ENCODE data around the gene RREB1.

DNA sequence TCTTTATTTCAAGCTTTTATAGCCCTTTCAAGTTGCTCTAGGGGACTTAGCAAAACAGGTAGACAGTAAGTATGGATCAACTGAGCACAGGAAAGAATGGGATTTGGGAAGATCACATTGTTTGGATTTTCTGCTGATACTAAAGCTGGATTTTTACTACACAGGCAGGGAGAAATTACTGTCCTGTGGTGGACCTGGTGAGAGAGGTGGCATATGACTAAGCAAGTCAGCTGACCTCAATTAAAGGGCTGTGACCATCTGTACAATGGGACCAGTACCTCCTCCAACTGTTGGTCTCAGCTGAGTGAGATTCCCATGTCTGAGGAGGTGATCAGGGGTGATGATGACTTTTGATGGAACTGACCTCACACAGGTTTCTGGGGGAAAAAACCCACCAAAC lies 28.0 kb downstream of the RREB1 start:
- TF ChIP-seq, protein P1, sequence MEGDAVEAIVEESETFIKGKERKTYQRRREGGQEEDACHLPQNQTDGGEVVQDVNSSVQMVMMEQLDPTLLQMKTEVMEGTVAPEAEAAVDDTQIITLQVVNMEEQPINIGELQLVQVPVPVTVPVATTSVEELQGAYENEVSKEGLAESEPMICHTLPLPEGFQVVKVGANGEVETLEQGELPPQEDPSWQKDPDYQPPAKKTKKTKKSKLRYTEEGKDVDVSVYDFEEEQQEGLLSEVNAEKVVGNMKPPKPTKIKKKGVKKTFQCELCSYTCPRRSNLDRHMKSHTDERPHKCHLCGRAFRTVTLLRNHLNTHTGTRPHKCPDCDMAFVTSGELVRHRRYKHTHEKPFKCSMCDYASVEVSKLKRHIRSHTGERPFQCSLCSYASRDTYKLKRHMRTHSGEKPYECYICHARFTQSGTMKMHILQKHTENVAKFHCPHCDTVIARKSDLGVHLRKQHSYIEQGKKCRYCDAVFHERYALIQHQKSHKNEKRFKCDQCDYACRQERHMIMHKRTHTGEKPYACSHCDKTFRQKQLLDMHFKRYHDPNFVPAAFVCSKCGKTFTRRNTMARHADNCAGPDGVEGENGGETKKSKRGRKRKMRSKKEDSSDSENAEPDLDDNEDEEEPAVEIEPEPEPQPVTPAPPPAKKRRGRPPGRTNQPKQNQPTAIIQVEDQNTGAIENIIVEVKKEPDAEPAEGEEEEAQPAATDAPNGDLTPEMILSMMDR (conservative IDR thresholded peaks at IDR 0.05; ENCODE audit: low read depth in 2 of 2) = no peak
- TF ChIP-seq EZH2 (IDR thresholded peaks at IDR 0.05; ENCODE audit: low read depth, unreplicated experiment) = no peak
- TF ChIP-seq EZH2phosphoT487 (IDR thresholded peaks at IDR 0.05; ENCODE audit: unreplicated experiment) = no peak
- TF ChIP-seq ZNF331 (CRISPR knock-in tag; IDR thresholded peaks at IDR 0.05; ENCODE audit: low read depth) = no peak
- no peak for TF ChIP-seq POLR2AphosphoS5 (IDR thresholded peaks at IDR 0.05; ENCODE audit: low read depth)
- TF ChIP-seq, protein P2, sequence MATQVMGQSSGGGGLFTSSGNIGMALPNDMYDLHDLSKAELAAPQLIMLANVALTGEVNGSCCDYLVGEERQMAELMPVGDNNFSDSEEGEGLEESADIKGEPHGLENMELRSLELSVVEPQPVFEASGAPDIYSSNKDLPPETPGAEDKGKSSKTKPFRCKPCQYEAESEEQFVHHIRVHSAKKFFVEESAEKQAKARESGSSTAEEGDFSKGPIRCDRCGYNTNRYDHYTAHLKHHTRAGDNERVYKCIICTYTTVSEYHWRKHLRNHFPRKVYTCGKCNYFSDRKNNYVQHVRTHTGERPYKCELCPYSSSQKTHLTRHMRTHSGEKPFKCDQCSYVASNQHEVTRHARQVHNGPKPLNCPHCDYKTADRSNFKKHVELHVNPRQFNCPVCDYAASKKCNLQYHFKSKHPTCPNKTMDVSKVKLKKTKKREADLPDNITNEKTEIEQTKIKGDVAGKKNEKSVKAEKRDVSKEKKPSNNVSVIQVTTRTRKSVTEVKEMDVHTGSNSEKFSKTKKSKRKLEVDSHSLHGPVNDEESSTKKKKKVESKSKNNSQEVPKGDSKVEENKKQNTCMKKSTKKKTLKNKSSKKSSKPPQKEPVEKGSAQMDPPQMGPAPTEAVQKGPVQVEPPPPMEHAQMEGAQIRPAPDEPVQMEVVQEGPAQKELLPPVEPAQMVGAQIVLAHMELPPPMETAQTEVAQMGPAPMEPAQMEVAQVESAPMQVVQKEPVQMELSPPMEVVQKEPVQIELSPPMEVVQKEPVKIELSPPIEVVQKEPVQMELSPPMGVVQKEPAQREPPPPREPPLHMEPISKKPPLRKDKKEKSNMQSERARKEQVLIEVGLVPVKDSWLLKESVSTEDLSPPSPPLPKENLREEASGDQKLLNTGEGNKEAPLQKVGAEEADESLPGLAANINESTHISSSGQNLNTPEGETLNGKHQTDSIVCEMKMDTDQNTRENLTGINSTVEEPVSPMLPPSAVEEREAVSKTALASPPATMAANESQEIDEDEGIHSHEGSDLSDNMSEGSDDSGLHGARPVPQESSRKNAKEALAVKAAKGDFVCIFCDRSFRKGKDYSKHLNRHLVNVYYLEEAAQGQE (IDR thresholded peaks at IDR 0.05; ENCODE audit: unreplicated experiment) = no peak
- TF ChIP-seq NANOG (IDR thresholded peaks at IDR 0.05; ENCODE audit: borderline replicate concordance) = no peak
- no peak for TF ChIP-seq STAT1 (IDR thresholded peaks at IDR 0.05; ENCODE audit: unreplicated experiment)
- TF ChIP-seq, protein P3, sequence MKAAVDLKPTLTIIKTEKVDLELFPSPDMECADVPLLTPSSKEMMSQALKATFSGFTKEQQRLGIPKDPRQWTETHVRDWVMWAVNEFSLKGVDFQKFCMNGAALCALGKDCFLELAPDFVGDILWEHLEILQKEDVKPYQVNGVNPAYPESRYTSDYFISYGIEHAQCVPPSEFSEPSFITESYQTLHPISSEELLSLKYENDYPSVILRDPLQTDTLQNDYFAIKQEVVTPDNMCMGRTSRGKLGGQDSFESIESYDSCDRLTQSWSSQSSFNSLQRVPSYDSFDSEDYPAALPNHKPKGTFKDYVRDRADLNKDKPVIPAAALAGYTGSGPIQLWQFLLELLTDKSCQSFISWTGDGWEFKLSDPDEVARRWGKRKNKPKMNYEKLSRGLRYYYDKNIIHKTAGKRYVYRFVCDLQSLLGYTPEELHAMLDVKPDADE (IDR thresholded peaks at IDR 0.05) = no peak
- no peak for TF ChIP-seq CREB1 (CRISPR knock-in tag; IDR thresholded peaks at IDR 0.05; ENCODE audit: low read depth)

Measured in GM23338 (cell line).